ENCODE data around the gene CDK6.

Gene CDK6

GRCh38 chr7:92613214-92613613 is 223.2 kb downstream of the CDK6 start:
- no peak for TF ChIP-seq CTCF (IDR thresholded peaks at IDR 0.05)

GRCh38 chr7:92612501-92612900 is 223.9 kb downstream of the CDK6 start:
- TF ChIP-seq CTCF (IDR thresholded peaks at IDR 0.05): no peak

GRCh38 chr7:92611735-92612134 is 224.6 kb downstream of the CDK6 start:
- no peak for TF ChIP-seq CTCF (IDR thresholded peaks at IDR 0.05)

GRCh38 chr7:92609921-92610518 is 226.4 kb downstream of the CDK6 start:
- peak; percentile 54 for TF ChIP-seq CTCF (IDR thresholded peaks at IDR 0.05)

GRCh38 chr7:92608380-92609322 is 227.7 kb downstream of the CDK6 start:
- TF ChIP-seq CTCF (IDR thresholded peaks at IDR 0.05): no peak

GRCh38 chr7:92606985-92607384 is 229.4 kb downstream of the CDK6 start:
- TF ChIP-seq CTCF (IDR thresholded peaks at IDR 0.05): no peak

GRCh38 chr7:92603089-92603445 is 233.3 kb downstream of the CDK6 start:
- no peak for TF ChIP-seq CTCF (IDR thresholded peaks at IDR 0.05)

Measured in LNCAP (cell line).